Measurements from ENCODE around the gene PLEKHO1.
"Not testable (repeated sequence)": the region's sequence is repeated elsewhere in the genome, so short reads cannot be mapped to it uniquely, and the experiment has no call there.

Gene PLEKHO1, protein sequence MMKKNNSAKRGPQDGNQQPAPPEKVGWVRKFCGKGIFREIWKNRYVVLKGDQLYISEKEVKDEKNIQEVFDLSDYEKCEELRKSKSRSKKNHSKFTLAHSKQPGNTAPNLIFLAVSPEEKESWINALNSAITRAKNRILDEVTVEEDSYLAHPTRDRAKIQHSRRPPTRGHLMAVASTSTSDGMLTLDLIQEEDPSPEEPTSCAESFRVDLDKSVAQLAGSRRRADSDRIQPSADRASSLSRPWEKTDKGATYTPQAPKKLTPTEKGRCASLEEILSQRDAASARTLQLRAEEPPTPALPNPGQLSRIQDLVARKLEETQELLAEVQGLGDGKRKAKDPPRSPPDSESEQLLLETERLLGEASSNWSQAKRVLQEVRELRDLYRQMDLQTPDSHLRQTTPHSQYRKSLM

DNA sequence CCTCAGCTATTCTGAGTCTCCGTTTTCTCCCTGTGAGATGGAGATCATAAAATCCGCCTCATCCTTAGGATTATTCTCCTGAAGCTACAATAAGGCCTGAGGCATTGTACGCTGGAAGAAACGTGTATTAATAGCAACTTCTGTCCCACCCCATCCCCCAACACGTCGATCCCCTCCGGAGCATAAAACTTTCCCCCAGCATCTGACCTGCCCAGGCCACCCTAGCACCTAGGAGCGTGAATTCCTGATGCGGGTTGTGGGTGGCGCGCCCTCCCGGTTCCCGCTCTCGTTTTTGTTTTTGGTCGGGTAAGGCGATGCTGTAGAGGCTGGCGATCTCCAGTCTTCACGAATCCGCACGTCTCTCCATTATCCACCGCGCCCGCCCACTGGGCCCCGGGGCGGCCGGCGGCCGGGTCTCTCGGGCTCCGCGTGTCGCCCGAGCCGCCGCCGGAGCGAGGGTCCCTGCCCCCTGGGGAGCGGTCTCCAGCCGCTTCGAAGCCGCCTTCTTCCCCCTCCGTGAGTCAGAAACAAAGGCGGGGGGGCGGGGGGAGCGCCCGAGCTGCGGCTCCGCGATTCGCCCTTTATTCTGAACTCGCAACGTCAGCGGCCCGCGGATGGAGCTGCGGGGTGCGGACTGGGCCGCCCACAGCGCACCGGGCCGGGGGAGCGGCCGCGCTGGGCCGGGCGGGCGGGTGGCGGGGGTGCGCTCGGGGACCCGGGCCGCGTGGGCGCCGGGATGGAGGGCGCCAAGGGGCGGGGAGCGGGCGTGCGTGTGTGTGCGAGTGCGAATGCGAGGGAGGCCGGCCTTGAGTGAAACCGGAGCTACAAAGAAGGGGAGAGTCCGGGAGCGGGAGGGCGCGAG, at the start of gene PLEKHO1:
PLEKHO1 (plus strand) TSS at position 646 of the 862 bp plus-strand sequence. CDS start 342 bp downstream, outside the sequence.
- DNase-seq: no peak

DNA sequence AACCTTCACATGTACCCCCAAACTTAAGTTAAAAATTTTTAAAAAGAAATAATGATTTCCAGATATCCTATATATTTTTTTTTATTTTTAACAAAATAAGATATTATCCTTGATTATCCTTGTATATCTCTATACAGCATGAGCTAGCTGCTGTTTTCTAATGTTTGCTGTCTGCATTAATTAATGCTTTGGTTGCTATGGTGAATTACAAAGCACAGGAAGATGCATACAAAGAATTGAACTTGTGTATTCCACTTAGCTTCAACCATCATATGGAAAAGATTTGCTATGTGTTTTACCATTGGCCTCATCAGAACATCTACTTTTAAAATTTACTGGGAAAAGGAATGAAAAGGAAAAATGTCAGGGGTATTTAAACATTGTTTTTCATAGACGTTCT, 46.7 kb upstream of the PLEKHO1 start:
- DNase-seq: no peak

DNA sequence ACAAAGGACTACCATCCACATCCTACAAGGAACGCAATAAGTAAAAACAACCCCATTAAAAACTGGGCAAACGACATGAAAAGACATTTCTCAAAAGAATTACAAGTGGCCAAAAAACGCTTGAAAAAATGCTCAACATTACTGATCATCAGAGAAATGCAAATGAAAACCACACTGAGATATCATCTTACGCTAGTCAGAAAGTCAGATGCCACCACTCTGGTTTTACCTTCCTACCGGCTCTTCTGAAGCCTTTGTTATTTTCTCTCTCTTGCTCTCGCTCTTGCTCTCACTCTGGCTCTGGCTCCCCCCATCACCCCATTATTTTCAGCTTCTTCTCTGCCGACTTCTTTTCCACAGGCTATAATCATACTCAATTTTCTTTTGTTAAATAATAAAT, 43.4 kb upstream of the PLEKHO1 start:
- DNase-seq: no peak

DNA sequence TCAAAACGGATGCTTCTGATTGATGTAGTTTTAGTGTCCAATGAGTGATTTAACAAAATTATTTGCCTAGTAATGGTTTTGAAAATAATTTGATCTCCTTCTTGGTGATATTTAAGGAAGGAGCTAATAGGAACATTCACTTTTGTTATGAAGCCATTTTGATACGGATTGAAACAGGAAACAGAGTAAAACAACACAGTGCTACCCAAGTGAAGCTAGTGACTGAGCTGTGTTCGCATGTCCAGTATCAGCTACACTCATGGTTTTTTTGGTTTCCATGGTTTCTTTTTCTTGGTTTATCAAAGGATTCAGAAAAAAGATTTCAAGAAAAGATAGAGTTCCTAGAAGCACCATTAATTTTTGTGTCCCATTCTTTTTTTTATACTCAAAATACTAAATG, 40.1 kb upstream of the PLEKHO1 start:
- no peak for DNase-seq

DNA sequence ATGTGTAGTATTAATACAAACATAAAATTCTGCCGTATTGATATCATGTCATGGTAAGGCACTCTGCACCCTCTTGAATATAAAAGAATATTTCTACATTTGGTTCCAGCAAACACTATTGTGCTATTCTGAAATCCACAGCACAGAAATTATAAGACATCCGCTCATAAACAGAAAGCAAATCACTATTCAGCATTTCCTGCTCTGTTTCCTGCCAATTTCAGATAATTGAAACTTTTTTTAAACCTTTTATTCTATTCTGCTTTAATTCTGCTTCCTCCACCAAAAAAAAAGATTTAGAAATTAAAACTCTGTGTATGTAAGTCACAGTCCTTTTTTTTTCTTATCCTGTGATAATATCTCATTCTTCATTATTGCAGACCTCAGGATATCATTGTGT, 39.6 kb upstream of the PLEKHO1 start:
- DNase-seq: no peak

DNA sequence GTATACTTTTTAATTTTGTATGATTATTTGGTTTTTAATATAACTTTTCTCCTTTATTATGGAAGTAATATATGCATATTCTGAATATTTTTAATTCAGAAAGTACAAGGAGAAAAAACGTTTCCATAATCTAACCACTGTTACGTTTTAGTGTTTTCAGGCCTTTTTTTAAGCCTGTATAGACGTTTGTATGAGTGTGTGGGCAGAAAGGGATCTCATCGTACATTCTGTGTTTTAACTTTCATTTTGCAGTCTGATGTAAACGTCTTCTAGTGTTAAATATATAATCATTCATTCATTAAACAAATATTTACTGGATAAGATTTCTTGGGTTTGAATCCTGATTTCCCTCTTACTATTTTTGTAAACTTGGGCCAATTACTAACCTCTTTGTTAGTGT, 38.0 kb upstream of the PLEKHO1 start:
- no peak for DNase-seq

DNA sequence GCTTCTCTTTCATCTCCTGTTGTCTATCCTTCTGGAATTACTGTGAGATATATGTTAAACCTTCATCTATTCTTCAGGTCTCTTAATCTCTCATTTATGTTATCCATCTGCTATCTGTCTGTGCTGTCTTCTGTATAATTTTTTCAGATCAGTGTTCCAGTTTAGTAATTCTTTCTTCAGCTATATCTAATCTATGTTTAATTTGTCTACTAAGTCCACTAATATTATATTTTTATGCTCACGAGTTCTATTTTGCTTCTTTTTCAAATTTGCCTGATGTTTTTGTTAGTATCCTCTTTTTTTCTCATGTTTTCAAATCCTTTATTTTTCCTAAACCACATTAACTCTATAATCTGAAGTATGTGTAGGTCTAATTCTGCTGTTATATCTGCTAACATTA, 34.6 kb upstream of the PLEKHO1 start:
- DNase-seq: no peak

DNA sequence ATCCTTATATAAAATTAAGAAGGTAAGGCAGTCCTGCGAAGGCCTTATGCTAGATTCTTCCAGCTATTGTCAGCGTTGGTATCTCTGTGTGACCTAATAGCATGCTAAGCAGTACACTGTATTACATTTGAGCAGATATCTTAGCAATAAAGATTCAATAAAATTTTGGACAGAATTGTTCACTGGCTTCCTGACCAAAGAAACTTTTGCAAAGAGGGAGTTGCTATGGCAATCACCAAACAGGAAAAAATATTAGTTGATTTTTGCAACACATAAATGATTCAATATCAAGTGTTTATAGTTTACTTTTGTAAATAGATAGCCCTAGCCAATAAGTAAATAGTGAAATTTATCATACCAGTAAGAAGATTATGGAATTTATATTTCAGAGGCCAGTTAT, 31.0 kb upstream of the PLEKHO1 start:
- no peak for DNase-seq

DNA sequence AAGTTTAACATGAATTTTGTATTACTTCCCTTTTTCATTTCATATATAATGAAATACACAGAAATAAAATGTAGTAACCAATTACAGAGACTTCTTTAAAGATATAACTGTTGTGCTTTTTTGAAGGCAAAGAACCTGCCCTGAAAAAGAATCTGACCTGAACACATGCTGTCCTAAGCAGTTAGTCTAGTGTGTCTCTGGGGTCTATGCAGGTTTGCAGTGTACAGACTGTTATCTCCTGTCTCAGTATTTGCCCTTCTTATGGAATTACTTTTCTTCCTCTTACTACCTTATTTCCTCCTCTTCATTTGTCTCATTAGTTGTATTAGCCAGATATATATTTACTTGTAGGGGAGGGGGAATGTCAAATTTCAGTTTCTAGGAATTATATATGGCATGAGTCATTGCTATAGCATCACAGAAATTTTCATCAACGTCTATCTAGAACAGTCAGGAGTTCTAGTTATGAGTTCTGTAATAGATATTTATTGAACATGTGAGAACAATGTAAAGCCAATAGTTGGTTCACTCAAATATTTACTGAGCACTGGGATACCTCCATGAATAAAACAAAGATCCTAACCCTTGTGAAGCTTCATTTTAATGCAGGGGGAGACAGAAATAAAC, 28.4 kb upstream of the PLEKHO1 start:
- peak in 1 of 2 experiments; percentile 2 for DNase-seq

DNA sequence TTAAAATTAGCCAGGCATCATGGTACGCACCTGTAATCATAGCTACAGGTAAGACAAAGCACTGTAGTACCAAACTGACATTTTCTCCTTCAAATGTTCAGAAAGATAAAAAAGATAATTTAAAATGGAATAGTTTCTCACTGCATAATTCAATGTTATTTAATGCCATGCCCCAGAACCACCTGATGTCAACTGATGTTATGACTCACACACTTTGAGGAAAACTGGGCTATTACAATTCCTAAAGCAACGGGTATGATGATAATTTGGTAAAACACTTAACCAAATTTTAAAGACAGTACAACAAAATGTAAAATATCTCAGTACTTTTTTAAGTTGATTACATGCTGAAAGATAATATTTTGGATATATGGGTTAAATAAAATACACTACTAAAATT, 22.9 kb upstream of the PLEKHO1 start:
- no peak for DNase-seq

DNA sequence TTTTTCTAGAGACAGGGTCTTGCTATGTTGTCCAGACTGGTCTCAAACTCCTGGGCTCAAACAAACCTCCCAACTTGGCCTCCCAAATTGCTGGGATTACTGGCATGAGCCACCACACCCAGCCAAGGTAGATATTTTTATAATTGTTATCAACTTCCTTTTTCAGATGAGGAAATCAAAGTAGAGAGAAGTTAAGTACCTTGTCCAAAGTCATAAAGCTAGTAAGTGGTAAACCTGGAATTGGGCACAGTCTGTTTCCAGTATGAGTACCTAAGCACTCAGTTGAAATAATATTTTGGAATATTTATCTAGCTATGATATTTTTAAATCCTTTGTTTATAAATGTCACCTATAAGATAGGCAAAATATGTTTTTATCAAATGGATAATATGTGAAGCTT, 22.3 kb upstream of the PLEKHO1 start:
- no peak for DNase-seq

DNA sequence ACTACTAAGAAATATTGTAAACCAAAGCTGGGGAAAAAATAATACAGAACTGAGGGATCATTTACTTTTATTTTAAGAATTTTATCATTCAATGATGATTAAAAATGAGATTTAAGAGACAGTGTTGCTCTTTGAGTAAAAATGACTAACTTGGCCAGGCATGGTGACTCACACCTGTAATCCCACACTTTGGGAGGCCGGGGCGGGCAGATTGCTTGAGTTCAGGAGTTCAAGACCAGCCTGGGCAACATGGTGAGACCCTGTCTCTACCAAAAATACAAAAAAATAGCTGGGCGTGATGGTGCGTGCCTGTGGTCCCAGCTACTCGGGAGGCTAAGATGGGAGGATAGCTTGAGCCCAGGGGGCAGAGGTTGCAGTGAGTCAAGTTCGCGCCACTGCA, 21.8 kb upstream of the PLEKHO1 start:
- no peak for DNase-seq

DNA sequence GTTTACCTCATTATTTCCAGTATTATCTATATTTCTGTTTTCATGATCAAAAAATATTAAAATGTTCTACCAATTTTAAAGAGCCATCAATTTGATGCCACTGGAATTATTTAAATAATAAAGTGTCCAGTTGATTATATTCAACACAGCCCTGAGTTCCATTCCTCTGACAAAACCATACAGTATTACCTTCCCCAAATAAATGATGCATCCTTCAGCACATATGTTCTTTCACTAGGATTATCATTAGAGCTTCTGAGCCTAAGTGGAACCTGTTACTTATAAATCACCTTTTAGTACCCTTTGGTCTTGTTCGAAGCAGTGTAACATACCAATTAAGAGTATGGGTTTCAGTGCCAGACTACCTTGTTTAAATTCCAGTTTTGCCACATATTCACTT, 17.3 kb upstream of the PLEKHO1 start:
- DNase-seq: no peak

DNA sequence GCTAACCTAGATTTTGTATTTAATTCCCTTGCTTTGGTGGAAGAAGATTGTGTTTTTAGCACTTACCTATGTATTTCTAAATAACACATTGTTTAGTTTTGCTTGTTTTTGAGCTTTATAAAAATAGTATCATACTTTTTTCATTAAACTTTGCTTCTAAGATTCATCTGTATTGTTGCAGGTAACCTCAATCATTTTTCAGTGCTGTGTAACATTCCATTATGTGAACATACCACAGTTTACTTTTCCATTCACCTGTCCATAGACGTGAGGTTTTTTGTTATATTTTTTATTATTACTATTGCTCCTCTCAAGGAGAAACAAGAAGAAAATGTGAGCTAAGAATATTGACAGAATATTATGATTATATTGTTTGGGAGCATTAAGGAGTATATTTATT, 15.2 kb upstream of the PLEKHO1 start:
- DNase-seq: no peak

DNA sequence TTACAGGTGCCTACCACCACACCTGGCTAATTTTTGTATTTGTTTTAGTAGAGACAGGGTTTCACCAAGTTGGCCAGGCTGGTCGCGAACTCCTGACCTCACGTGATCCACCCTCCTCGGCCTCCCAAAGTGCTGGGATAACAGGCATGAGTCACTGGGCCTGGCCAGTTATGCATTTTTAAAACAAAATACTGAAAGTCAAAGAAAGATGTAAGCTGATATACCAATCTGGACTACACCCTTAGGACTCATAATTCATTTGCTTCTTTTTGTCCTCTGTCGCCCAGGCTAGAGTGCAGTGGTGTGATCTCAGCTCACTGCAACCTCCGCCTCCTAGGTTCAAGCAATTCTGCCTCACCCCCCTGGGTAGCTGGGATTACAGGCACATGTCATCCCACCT, 14.3 kb upstream of the PLEKHO1 start:
- DNase-seq: not testable (repeated sequence)

DNA sequence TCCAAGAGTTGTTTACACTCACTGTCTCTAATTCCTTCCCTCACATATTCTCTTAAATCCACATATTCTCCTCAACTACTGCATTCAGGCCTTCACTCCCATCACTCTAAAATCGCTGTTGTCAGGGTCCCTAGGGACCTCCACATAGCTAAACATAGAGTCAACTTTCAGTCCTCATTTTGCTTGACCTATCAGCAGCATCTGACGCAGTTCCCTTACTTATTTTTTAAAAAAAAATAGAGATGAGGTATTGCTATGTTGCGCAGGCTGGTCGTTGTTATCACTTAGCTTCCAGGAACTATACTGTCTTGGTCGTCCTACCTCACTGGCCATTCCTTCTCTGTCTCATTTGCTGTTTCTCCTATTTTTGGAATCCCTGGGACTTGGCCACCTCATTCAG, 11.7 kb upstream of the PLEKHO1 start:
- no peak for DNase-seq

DNA sequence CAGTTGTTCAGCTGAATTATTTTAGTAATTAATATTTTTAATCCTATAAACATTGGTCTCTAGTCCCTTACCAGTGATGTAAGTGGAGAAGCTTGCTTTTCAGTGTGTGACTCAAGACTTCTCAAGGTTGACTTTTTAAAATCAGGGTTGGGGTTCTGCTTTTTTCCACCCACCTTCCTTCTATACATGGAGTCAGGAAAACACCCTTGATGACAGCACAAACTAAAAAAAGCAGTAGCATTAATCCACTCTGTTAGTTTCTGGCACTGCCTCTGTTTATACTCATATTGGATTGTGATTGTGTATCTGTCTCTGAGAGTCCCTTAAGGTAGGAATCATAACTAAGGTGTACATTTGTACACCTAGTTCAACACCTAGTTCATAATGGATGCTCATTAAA, 8.3 kb upstream of the PLEKHO1 start:
- no peak for DNase-seq

DNA sequence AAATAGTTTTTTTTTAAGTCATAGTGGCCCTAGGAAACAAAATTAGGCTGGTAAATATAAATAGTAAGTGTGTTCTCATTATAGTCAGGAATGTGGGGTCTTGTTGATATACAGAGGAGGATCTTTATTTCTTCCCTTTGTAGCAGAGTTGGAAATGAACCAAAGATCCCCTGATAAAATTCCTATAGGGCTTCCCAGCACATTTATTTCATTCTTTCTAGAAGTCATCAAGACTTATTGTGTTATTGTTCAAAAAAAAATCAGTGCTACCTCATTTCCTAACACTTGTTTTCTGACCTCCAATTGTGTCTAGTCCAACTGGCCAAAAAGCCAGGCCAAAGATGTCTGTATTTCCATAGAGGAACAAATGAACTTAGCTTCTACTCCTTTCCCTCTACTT, 7.6 kb upstream of the PLEKHO1 start:
- no peak for DNase-seq

DNA sequence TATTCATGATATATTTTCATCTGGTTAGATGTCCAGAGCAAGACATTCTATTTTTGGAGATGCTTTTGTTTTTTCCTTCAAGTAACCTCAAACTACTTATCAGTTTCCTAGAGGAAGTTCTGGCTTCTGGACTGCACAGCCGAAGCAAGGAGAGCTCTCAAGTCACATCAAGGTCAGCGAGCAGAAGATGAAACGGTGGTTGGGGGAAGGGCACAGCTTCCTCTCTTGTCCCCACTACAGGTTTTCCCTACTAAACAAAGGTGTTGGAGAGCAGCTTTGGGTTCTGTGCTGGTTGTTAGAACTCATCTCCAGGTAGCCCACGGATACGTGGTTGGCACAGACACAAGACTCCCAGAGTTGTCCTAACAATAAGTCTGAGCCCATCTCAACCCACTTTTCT, 5.1 kb upstream of the PLEKHO1 start:
- DNase-seq: no peak

DNA sequence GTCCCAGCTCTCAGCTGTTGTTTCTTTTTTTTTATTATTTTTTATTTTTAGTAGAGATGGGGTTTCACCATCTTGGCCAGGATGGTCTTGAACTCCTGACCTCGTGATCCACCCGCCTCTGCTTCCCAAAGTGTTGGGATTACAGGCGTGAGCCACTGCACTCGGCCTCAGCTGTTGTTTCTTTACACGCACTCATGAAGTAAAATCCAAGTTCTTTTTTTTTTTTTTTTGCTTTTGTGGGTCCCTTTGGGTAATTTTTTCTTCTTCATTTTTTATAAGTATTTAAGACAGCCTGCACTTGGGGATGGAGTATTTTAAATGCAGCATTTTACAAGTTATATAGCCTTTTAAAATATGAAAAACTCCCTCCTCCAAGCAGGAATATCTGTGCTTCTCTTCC, 3.7 kb upstream of the PLEKHO1 start:
- DNase-seq: not testable (repeated sequence)

DNA sequence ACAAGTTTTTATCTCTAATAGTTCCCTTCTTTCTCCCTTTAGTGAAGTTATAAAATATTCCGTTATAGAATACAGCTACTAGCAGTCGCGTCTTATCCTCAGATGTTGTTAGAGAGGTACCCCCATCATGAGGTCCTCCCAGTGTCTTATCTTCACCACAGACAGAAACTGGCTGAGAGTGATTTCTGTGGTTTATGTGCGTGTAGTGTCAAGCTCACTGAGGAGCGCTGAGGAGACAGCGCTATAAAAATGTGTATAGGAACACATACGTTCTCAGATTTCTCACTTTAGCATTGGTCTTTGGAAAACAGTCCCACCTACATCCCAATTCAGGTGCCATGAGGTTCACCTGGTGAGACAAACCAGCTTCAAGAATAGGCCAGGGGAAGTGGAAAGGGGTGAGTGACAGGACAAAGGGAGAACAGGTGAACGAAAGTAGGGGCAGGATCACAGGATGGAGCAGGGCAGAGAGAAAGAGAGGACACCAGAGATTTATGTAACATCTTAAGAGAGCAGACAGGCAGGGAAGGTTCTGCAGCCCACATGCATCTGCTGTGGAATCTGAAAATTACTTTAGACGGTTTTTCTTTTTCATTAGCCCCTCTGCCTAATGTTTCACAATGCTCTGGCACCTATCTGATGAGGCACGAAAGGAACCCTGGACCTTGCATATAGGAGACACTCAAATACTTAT, 2.7 kb upstream of the PLEKHO1 start:
- no peak for DNase-seq

DNA sequence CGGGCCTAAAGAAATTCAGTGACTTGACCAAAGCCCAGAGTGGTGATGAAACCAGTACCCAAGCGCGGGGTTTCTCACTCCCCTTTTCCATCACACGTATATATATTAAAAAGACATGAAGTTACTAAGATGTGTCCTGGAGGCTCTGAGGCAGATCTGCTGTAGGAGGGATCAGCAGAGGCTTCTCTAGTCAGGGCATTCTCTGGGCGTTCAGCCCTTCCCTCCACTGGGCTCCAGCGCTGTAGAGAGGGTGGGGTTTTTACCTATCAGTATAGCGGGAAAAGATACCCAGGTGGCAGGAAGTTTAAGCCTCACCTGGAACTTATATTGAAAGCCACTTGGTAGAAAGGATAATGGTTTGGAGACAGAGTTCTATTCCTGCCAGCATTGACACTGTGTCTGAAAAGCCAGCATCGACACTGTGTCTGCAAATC, 862 bp upstream of the PLEKHO1 start:
- DNase-seq: no peak
